Ramos (cell line): Measurements from ENCODE around the gene ITGB4.
"Not testable (repeated sequence)": the region's sequence is repeated elsewhere in the genome, so short reads cannot be mapped to it uniquely, and the experiment has no call there.

ENCODE experiments used
- in situ Hi-C: fragments of 300-500 bp; cut with MboI; formaldehyde crosslinking; loops from one replicate; pipeline ENCODE4 v1.14.3; 2022; ENCODE audit warnings: low sequenced_read_pairs; ENCODE audit not compliant: unreplicated experiment

The ITGB4 gene

GRCh38 chr17:75763613-75764416 lies 42.6 kb downstream of the ITGB4 start:
- in situ Hi-C loops = no loop called here

DNA sequence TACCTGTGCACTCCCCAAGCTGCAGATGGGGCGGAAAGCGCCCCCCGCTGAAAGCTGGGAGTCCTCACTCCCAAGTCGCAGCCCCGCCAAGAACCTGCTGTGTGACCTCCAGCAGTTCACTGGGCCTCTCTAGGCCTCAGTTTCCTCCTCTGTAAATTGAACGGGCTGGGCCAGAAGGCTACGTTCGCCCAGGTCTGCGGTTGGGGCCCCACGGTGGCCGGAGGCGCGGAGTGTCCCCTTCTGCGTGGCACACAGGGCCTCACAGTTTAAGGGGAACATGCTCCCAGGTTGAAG lies 43.1 kb downstream of the ITGB4 start:
- in situ Hi-C loops = no loop called here

DNA sequence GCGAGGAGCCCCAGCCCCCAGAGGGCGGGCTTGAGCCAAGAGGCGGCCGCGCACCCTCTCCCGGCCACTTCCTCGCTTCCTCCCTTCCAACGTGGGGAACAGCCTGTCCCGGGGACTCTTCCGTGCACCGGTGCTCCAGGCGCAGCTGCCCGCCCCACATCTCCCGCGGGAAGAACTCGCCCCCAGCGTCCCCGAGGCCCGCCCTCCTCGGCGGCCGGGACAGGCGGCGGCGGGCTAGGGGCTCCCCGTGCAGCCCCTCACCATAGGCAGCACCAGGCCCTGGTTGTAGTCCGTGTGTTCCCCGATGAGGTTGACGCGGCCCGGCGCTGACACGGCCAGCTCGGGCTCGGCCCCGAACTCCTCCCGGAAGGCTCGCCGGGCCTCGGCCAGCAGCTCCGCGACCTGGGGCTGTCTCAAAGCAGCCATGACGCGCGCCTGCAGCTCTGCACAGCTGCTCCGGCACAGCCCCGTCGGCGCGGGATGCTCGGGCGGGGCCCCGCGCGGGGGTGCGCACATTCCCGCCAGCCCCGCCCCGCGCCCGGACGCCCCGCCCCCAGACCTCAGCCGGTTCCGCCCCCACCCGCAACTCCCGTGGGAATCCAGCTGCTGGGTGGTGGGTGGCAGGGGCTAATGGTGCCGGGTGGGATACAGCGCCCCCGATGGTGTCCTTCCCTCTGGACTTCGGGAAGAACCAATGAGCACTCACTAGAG lies 43.6 kb downstream of the ITGB4 start, which contains the start of gene GALK1:
GALK1 (minus strand) TSS at position 482 of the 711 bp plus-strand sequence; CDS start at position 426, 56 bp downstream.
- in situ Hi-C loops = no loop called here

- in situ Hi-C loops = no loop called here
Observed at GRCh38 chr17:75765981-75766380, 44.7 kb downstream of the ITGB4 start.

DNA sequence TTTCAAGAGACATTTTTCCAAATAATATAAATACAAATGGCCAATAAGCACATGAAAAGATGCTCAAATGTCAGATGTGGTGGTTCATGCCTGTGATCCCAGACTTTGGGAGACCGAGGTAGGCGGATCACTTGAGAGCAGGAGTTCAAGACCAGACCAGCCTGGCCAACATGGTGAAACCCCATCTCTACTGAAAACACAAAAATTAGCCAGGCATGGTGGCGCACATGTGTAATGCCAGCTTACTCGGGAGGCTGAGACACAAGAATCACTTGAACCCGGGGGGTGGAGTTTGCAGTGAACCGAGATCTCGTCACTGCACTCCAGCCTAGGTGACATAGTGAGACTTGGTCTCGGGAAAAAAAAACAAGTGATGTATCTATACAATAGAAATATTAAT lies 46.6 kb downstream of the ITGB4 start:
- in situ Hi-C loops = no loop called here

DNA sequence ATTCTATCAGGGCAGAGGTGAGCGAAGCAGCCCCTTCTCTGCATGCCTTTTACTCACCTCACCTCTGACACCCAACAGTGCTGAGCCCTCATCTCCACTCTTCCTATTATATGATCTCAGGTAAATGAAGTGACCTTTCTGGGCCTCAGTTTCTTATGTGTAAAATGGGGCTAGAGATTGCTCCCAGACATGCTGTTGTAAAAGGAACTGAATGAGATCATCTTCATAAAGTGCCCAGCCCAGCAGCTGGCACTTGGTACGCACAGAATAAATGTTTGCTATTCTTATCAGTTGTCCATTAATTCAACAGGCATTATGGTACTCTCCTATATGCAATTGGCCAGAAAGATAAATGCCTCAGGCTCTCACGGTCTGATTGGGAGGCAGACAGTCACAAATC lies 48.3 kb downstream of the ITGB4 start:
- in situ Hi-C loops = no loop called here

DNA sequence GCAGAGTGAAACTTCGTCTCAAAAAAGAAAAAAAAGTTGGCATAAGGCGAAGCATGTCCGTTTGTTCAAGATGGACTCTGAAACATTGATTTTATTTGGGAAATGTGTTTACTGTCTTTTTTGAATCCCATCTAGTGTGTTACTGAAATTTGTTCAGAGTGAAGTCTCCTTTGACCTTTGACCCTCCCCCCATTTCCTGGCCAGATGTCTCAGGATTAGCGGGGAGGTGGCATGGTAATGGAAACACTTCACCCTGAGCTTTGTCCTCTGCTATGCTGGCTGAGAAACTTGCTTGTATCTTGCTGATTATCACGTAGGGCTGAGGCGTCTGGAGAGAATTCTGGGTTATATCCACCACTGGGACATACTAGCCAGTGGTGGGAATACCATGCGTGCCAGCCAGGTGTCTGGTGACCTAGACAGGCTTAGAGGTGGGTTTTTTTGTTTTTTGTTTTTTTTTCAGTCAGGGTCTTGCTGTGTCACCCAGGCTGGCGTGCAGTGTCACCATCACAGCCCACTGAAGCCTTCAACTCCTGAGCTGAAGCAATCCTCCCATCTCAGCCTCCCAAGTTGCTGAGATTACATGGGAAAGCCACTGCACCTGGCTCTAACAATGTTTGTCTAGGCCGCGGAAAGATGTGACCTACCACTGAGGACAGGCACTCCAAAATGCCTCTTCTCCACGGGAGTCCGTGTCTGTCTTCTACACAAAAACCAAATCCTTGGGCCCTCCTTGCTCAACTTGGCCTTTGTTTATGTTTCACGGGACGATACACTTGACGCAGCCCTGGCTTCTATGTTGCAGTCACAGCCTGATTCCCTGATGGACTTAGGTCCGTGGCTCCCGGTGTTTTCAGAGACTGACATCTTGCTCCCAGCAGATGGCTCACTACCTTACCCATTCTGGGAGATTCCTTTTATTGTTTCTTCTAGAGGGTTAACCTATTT lies 50.3 kb downstream of the ITGB4 start:
- in situ Hi-C loops = no loop called here

DNA sequence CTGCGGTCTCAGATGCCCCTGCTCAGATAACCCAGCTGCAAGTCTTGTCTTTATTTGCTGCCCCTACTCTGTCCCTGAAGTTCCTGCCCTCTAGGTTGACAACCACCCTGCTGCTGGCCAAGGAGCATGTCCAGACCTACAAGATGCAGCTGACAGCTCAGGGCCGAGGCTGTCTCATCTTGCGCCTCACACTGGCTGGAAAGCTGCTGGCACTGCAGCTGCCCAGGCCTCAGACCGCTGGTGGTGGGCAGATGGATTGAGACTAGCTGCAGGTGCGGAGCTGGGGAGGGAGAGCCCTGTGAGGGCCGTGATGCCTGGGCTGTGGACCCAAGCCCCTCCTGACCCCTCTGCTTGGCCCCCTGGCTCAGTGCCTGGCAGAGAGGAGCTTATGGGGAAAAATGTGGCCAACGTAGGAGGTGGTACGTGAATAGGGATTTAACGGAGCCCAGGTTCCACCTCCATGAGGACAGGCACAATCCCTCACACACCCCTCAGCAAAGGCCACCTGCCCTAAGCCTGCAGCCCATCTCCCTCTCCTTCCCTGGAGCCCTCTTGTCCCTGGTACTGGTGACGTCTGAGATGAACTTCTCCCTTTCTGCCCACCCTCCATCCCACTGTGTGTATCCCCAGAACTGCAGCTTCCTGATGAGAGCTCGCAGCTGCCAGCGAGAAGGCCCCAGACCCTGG lies 52.0 kb downstream of the ITGB4 start:
- in situ Hi-C loops = no loop called here

DNA sequence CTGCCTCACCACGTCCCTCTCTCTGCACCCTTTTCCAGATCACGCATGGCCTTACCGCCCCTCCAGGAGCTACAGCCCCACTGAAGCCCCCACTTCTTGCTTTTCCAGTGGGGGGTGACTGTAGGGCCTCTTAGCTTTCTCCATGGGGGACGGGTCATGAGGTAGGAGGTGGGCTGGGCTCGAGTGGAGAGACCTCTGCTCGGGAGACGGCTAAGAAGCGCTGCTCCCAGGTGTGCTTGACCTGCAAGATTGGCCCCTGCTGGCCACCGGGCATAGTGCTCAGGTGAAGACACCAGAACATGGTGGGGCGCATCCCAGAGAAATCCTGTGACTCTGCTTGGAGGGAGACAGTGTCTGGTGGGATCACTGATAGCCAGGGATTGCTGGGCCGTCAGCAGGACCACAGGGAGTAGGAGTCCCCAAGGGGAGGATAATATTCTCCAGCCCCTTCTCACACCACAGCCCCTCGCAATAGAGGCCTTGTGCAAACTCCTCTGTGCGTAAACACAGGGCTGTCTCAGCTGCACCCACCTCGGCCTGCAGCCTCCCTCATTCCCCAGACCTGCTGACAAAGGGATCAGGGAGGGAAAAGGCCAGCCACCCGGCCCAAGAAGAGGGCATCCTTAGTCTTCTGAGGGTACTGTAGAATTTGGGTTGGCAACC lies 52.7 kb downstream of the ITGB4 start:
- in situ Hi-C loops = no loop called here

GRCh38 chr17:75774471-75774990 lies 53.3 kb downstream of the ITGB4 start:
- in situ Hi-C loops = no loop called here

DNA sequence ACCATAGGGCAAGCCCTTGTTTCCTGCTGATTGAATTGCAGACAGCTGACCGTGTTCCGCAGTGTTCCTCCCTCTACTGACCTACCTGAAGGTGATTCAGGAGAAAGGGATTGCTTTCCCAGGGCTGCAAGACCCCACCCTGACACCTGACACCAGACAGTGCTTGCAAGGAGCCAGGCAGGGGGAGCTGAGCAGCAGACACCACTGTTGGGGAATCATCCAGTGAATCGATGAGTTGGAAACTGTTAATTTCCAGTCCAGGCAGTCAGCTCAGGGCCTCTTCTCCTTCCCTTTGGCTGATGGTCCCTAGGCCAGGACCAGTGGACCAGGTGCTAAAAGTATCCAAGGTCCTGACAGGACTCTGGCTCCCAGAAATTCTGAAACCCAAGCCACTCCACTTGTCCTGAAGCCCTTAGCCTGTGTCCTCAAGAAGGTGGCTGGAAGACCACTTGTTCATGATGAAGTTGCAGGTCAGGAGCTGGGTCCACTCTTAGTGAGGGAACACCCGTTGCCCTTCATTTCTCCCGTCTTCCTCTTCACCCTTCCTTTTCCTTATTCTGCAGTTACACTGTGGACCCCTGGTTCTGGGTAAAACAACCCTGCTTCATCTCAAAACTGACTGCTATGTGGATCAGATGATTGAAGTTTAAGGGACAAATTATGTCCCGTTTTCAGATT lies 53.9 kb downstream of the ITGB4 start:
- in situ Hi-C loops = no loop called here

DNA sequence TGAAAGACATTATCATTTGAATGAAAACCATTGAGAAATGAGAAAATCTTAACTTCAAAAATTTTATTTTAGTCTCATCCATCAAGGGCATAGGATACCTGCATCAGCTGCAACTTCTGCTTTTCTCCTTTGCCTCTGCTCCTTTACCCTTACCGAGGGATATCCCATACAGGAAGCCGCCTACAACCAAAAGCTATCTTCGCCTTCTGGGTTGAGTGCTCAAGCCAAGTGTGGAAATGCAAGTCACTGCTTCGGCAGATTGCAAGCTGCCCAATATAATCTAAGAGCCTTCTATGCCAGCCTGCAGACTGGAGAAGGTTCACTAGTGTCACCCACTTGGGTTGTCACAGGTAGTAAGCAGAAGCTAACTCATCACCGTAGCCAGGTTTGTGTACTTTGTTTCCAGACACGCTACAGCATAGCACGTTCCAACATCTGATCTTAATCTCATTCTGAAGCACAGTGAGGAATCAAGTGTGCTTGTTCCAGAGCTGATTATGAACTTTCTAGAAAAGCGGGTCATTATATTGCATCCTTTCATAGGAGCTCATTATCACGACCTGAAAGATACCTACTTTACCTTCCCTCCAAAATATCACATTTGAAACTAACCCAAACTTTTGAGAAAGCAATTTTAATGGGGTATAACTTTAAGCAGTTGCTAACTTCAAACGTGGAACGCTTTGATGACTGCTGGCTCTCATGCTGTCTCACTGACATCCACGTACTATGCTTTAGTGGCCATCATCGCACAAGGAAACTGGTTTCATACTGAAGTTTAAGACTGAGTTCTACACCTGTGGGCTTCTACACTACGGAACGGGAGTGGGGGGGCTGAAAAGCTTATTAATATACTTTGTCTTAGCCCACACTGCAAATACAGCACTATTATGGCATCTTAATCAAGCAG lies 55.4 kb downstream of the ITGB4 start:
- in situ Hi-C loops = no loop called here

GRCh38 chr17:75777296-75777922 lies 56.1 kb downstream of the ITGB4 start:
- in situ Hi-C loops = no loop called here

DNA sequence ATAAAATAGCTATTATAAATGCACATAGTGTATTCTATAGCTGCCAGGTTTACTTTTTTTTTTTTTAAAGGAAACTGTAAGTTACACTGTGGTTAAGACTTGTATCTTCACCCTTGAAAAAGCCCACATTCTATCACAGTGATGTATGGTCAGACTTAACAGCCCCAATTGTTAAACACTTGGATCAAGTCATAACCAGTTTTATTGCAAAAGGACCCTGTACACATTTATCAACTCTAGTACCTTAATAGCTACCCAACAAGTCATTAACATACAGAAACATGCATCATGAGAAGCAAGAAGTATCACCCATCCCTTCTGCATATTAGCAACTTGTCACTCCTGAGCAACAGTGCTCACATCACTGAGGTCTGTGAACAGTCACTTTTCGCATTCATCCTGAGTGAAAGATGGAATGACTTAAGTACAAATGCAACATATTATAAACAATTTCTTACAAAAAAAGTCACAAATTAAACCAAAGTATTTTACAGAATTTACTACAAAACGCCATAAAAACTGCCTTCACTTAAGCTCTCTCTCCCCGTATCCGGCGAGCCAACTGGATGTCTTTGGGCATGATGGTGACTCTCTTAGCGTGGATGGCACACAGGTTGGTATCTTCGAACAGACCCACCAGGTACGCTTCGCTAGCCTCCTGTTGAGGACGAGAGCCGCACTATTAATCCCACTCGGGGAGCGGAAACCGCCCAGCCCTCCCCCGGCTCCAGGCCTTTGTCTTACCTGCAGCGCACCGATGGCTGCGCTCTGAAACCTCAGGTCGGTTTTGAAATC lies 57.0 kb downstream of the ITGB4 start:
- in situ Hi-C loops = not testable (repeated sequence)

GRCh38 chr17:75778861-75779249 lies 57.6 kb downstream of the ITGB4 start:
- in situ Hi-C loops = no loop called here

GRCh38 chr17:75779250-75779986 lies 58.2 kb downstream of the ITGB4 start:
- in situ Hi-C loops = no loop called here
